ENCODE measurements around the gene ZNF816.

DNA sequence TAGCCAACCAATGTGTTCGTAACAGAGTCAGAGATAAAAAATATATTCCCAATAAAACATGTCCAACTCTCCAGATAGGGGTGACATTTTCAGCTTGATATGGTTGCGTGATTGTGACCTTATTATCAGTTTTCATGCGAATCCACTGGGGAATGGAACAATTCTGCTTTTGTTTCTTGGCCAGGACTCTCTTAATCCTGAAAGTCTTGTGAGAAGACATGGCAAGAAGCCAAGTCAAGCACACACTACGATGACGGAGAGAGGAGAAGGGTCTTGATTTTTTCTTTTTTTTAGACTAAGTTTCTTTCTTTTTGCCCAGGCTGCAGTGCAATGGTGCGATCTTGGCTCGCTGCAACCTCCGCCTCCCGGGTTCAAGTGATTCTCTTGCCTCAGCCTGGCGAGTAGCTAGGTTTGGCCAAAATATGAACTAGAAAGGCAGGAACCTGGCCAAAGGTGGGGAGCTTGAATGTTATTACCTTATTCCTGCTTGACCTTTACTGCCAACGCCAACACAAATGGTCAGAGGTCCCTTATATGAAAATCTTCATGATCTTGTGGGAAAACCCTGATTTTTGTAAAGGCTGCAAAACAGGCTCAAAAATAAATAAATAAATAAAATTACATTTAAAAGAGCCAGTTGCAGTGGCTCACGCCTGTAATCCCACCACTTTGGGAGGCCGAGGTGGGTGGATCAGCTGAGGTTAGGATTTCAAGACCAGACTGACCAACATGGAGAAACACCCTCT lies 14.5 kb downstream of the ZNF816 start:
- TF ChIP-seq CTBP1 (IDR thresholded peaks at IDR 0.05; ENCODE audit: borderline replicate concordance) = no peak
- no peak for TF ChIP-seq NFRKB (IDR thresholded peaks at IDR 0.05)
- no peak for TF ChIP-seq FOXA1 (IDR thresholded peaks at IDR 0.05)
- TF ChIP-seq TARDBP (IDR thresholded peaks at IDR 0.05) = no peak
- no peak for TF ChIP-seq SP1 (IDR thresholded peaks at IDR 0.05)
- no peak for TF ChIP-seq FOXM1 (IDR thresholded peaks at IDR 0.05; ENCODE audit: borderline replicate concordance)
- no peak for TF ChIP-seq HDGF (IDR thresholded peaks at IDR 0.05; ENCODE audit: borderline replicate concordance)
- no peak for TF ChIP-seq ARNT (IDR thresholded peaks at IDR 0.05)
- no peak for TF ChIP-seq PKNOX1 (IDR thresholded peaks at IDR 0.05)
